Keratinocyte (primary cell): ENCODE data around the gene NOP16. TPM values are rescaled to one million over a fixed set of nuclear protein-coding genes. Genes with fewer than 3 reads are reported as not detected.

Experiments
- DNase-seq: peaks from one replicate; pipeline ENCODE4 v3.0.0-alpha.2; 2011; ENCODE audit warnings: low read depth, missing footprints, low spot score
- FAIRE-seq: peaks from 2 replicates; lab custom pipeline; 2011; peaks lifted over from hg19 to GRCh38; lab: Jason Lieb, UNC
- H2AFZ ChIP-seq: 2 replicates; pipeline ENCODE4 v1.6.0; 2012; ENCODE audit warnings: low read length, control low read depth, inconsistent platforms; ENCODE audit not compliant: control insufficient read depth
- H3K27ac ChIP-seq: 2 replicates; pipeline ENCODE4 v1.5.1; 2011; ENCODE audit warnings: low read length; ENCODE audit not compliant: control insufficient read depth, insufficient read depth
- H3K27me3 ChIP-seq: 3 replicates; pipeline ENCODE4 v1.6.0; 2011; ENCODE audit warnings: low read length; ENCODE audit not compliant: control insufficient read depth, insufficient read depth; ENCODE audit errors: extremely low read depth
- H3K36me3 ChIP-seq, 2 experiments: 2 replicates in 1 of 2; 3 replicates in 1 of 2; pipeline ENCODE4 v1.5.1; 2011; ENCODE audit warnings: low read length in 2 of 2, mild to moderate bottlenecking in 1 of 2; ENCODE audit not compliant: control insufficient read depth in 2 of 2, insufficient read depth in 2 of 2; ENCODE audit errors: extremely low read depth in 1 of 2
- H3K4me1 ChIP-seq: 3 replicates; pipeline ENCODE4 v1.5.1; 2011; ENCODE audit warnings: low read length; ENCODE audit not compliant: control insufficient read depth, insufficient read depth; ENCODE audit errors: extremely low read depth
- H3K4me2 ChIP-seq: 3 replicates; pipeline ENCODE4 v1.6.0; 2011; ENCODE audit warnings: low read depth, low read length; ENCODE audit not compliant: control insufficient read depth, insufficient read depth; ENCODE audit errors: extremely low read depth
- H3K4me3 ChIP-seq, 3 experiments: fragments of 200-600 bp in 1 of 3; sonication (generic) in 1 of 3; 2 replicates in 2 of 3; 3 replicates in 1 of 3; pipeline ENCODE4 v1.5.1; 2011 to 2016; ENCODE audit warnings: low read length in 3 of 3, mild to moderate bottlenecking in 3 of 3, control low read depth in 2 of 3, inconsistent platforms in 1 of 3, low read depth in 1 of 3, mixed read lengths in 1 of 3, mixed run types in 1 of 3, moderate library complexity in 1 of 3; ENCODE audit not compliant: control insufficient read depth in 2 of 3, insufficient read depth in 2 of 3; ENCODE audit errors: extremely low read depth in 1 of 3
- H3K79me2 ChIP-seq: 2 replicates; pipeline ENCODE4 v1.6.0; 2012; ENCODE audit warnings: low read length; ENCODE audit not compliant: control insufficient read depth, insufficient read depth
- H3K9ac ChIP-seq: 3 replicates; pipeline ENCODE4 v1.6.0; 2011; ENCODE audit warnings: low read length; ENCODE audit not compliant: control insufficient read depth, insufficient read depth; ENCODE audit errors: extremely low read depth
- H3K9me1 ChIP-seq: 3 replicates; pipeline ENCODE4 v1.6.0; 2011; ENCODE audit warnings: low read length; ENCODE audit not compliant: control insufficient read depth, insufficient read depth; ENCODE audit errors: extremely low read depth
- H3K9me3 ChIP-seq: 2 replicates; pipeline ENCODE4 v1.5.1; 2012; ENCODE audit warnings: low read depth, low read length; ENCODE audit not compliant: control insufficient read depth
- H4K20me1 ChIP-seq: 3 replicates; pipeline ENCODE4 v1.6.0; 2011; ENCODE audit warnings: low read length; ENCODE audit not compliant: control insufficient read depth, insufficient read depth; ENCODE audit errors: extremely low read depth
- CTCF ChIP-seq, 3 experiments: IDR thresholded peaks in 1 of 3; conservative IDR thresholded peaks in 1 of 3; optimal IDR thresholded peaks in 1 of 3; 2 replicates in 2 of 3; 3 replicates in 1 of 3; pipeline versions ENCODE3 to v1.5.1; 2011; ENCODE audit warnings: low read length in 3 of 3, mild to moderate bottlenecking in 3 of 3, moderate library complexity in 2 of 3, control low read depth in 1 of 3, inconsistent platforms in 1 of 3; ENCODE audit not compliant: insufficient read depth in 2 of 3; ENCODE audit errors: extremely low read depth in 1 of 3
- EZH2 ChIP-seq: IDR thresholded peaks from one replicate; pipeline ENCODE4 v1.6.1; 2012; ENCODE audit warnings: inconsistent platforms, mild to moderate bottlenecking, low read length, moderate library complexity
- dilution Hi-C: fragments of 300-500 bp; cut with MboI; formaldehyde crosslinking; loops from one replicate; pipeline ENCODE4 v1.7.0; 2020; ENCODE audit warnings: low sequenced_read_pairs; ENCODE audit not compliant: extremely low pct_ligation_motif_present
- polyA plus RNA-seq, 5 experiments: library from polyadenylated mRNA; depleted of rRNA in 3 of 5; stranded (reverse) in 3 of 5; stranded (forward) in 1 of 5; unstranded in 1 of 5; fragments of >200 nt; gene quantifications; 1 replicate in 1 of 5; 2 replicates in 3 of 5; 3 replicates in 1 of 5; pipeline versions ENCODE4 v1.2.1 to v1.2.3, GENCODE V29; 2011 to 2012; ENCODE audit warnings: missing spikeins in 2 of 5, low read depth in 1 of 5, low replicate concordance in 1 of 5

NOP16 gene
- polyA plus RNA-seq, 1 donor (not counting 4 experiments of a cell fraction or from before 2014, with no cell fraction given) = 96.7 TPM

- DNase-seq = no peak
- H3K27ac ChIP-seq = no peak overlapping the region
- dilution Hi-C loops = no loop called here
- H3K27me3 ChIP-seq = no peaks in the 10 kb centered on the region
- H4K20me1 ChIP-seq = no peaks in the 10 kb centered on the region
- H3K4me1 ChIP-seq = peaks cover 8% of the 10 kb centered on the region
- H3K9ac ChIP-seq = peak overlapping the region; percentile 71
- H2AFZ ChIP-seq = peak overlapping the region; percentile 90
- TF ChIP-seq EZH2 (no peak), CTCF (optimal IDR thresholded peaks at IDR 0.05 in 1 of 3, IDR thresholded peaks at IDR 0.05 in 1 of 3, conservative IDR thresholded peaks at IDR 0.05 in 1 of 3; ENCODE audit: extremely low read depth in 1 of 3, insufficient read depth in 2 of 3, low read length in 3 of 3) (no peak)
- no peaks in the 10 kb centered on the region for H3K9me3 ChIP-seq
- no peaks in the 10 kb centered on the region for H3K9me1 ChIP-seq
- FAIRE-seq = no peak
- H3K4me2 ChIP-seq = peak overlapping the region; percentile 85
- H3K4me3 ChIP-seq = peak overlapping the region; percentile 42 to 69 (median 63)
- peaks cover 2% of the 10 kb centered on the region for H3K79me2 ChIP-seq
- H3K36me3 ChIP-seq = no peaks in the 10 kb centered on the region
These were observed 22.0 kb downstream of the NOP16 start for GRCh38 chr5:176366232-176366894.

- Histone ChIP-seq H3K79me2 (peaks cover 10% of the 10 kb centered on the region), H3K4me1 (peaks cover 8% of the 10 kb centered on the region), H3K36me3 (no peaks in the 10 kb centered on the region), H3K27ac (no peak within 1 kb of the TSS), H2AFZ (peak within 1 kb of the TSS; percentile 90), H3K4me2 (peak within 1 kb of the TSS; percentile 85), H3K9me1 (no peaks in the 10 kb centered on the region), H3K9me3 (no peaks in the 10 kb centered on the region), H3K4me3 (peak within 1 kb of the TSS; percentile 42 to 69 (median 63)), H4K20me1 (no peaks in the 10 kb centered on the region), H3K27me3 (no peaks in the 10 kb centered on the region), H3K9ac (peak within 1 kb of the TSS; percentile 71)
- TF ChIP-seq EZH2 (no peak), CTCF (optimal IDR thresholded peaks at IDR 0.05 in 1 of 3, IDR thresholded peaks at IDR 0.05 in 1 of 3, conservative IDR thresholded peaks at IDR 0.05 in 1 of 3; ENCODE audit: extremely low read depth in 1 of 3, insufficient read depth in 2 of 3, low read length in 3 of 3) (no peak)
- no peak for FAIRE-seq
- DNase-seq = no peak
- dilution Hi-C loops = no loop called here
These were observed 22.8 kb downstream of the NOP16 start, which contains the start of gene ARL10 for GRCh38 chr5:176365351-176366231. ARL10 (plus strand) TSS chr5:176365487; CDS start chr5:176365564, 77 bp downstream.
